Gastrocnemius medialis (tissue), 4 donors: ENCODE measurements around the gene CDH23.

Source experiments
- POLR2A ChIP-seq, 2 donors: fragments of 450-650 bp; IDR thresholded peaks; one replicate each; pipeline ENCODE4 v1.6.1; 2017; ENCODE audit warnings: antibody characterized with exemption in 2 of 2, mild to moderate bottlenecking in 2 of 2, moderate library complexity in 2 of 2
- TF ChIP-seq, protein P1 (sequence below), 5 experiments: fragments of 450-650 bp in 3 of 5; fragments of 200-600 bp in 2 of 5; sonication (generic) in 2 of 5; IDR thresholded peaks in 4 of 5; conservative IDR thresholded peaks in 1 of 5; 1 replicate in 4 of 5; 2 replicates in 1 of 5; pipeline ENCODE4 v1.5.1; 2016 to 2019; ENCODE audit warnings: antibody characterized with exemption in 5 of 5, mild to moderate bottlenecking in 3 of 5, moderate library complexity in 3 of 5

DNA sequence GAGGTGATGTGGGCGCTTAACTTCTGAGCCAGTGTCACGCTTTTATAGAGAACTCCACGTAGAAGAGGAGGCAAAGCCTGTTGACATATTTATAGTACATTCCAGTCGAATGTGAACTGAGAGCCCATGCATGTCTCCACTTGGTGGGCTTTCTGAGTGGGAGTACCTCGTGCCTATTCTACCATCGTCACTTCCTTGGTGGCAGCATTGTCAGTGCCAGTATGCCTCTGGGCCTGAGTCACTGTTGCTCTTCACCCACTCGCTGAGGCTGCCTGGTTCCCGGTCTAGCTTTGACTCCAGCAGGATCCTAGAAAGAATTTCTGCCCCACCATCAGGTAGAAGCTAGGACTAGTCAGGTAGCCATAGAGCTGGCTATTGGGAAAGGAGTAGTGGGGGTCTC lies 30.0 kb upstream of the CDH23 start:
- TF ChIP-seq, protein P1, sequence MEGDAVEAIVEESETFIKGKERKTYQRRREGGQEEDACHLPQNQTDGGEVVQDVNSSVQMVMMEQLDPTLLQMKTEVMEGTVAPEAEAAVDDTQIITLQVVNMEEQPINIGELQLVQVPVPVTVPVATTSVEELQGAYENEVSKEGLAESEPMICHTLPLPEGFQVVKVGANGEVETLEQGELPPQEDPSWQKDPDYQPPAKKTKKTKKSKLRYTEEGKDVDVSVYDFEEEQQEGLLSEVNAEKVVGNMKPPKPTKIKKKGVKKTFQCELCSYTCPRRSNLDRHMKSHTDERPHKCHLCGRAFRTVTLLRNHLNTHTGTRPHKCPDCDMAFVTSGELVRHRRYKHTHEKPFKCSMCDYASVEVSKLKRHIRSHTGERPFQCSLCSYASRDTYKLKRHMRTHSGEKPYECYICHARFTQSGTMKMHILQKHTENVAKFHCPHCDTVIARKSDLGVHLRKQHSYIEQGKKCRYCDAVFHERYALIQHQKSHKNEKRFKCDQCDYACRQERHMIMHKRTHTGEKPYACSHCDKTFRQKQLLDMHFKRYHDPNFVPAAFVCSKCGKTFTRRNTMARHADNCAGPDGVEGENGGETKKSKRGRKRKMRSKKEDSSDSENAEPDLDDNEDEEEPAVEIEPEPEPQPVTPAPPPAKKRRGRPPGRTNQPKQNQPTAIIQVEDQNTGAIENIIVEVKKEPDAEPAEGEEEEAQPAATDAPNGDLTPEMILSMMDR (IDR thresholded peaks at IDR 0.05 in 4 of 5, conservative IDR thresholded peaks at IDR 0.05 in 1 of 5) = no peak
- TF ChIP-seq POLR2A (IDR thresholded peaks at IDR 0.05) = no peak
